GM23338 (cell line): Measurements from ENCODE around the gene RAB11FIP3. TPM values are rescaled to one million over a fixed set of nuclear protein-coding genes. Genes with fewer than 3 reads are reported as not detected.

Experiments used
- ATAC-seq: fragments of 200-7000 bp; cut with Tn5 transposase; 3 replicates; pipeline ENCODE4 v1.9.1; 2020
- DNase-seq: peaks from one replicate; pipeline ENCODE4 v3.0.0-alpha.2; 2015; ENCODE audit warnings: low spot score
- H2AFZ ChIP-seq: fragments of 200-600 bp; sonication (generic); 2 replicates; pipeline ENCODE4 v1.8.0; 2016; ENCODE audit warnings: antibody characterized with exemption, mild to moderate bottlenecking, moderate library complexity
- H3F3A ChIP-seq: fragments of 200-600 bp; sonication (generic); replicated peaks from 2 replicates; pipeline ENCODE4 v1.8.0; 2017; ENCODE audit warnings: antibody characterized with exemption, mixed run types, low read depth
- H3K27ac ChIP-seq: fragments of 200-600 bp; sonication (generic); 2 replicates; pipeline ENCODE4 v1.6.1; 2016; ENCODE audit warnings: low read depth
- H3K27me3 ChIP-seq: fragments of 200-600 bp; sonication (generic); 2 replicates; pipeline ENCODE4 v1.8.0; 2016; ENCODE audit warnings: mild to moderate bottlenecking, mixed run types, moderate library complexity; ENCODE audit not compliant: insufficient read depth
- H3K36me3 ChIP-seq: fragments of 200-600 bp; sonication (generic); 2 replicates; pipeline ENCODE4 v1.8.0; 2016; ENCODE audit warnings: mild to moderate bottlenecking; ENCODE audit not compliant: insufficient read depth
- H3K4me1 ChIP-seq: fragments of 200-600 bp; sonication (generic); 2 replicates; pipeline ENCODE4 v1.8.0; 2016; ENCODE audit warnings: mild to moderate bottlenecking, moderate library complexity; ENCODE audit not compliant: insufficient read depth
- H3K4me2 ChIP-seq: fragments of 200-600 bp; sonication (generic); 2 replicates; pipeline ENCODE4 v1.7.1; 2017; ENCODE audit warnings: mixed run types
- H3K4me3 ChIP-seq: fragments of 200-600 bp; sonication (generic); 2 replicates; pipeline ENCODE4 v1.6.1; 2016; ENCODE audit warnings: mixed run types
- H3K79me2 ChIP-seq: fragments of 200-600 bp; sonication (generic); replicated peaks from 2 replicates; pipeline ENCODE4 v1.8.0; 2017; ENCODE audit warnings: mild to moderate bottlenecking; ENCODE audit not compliant: insufficient read depth
- H3K9me2 ChIP-seq: fragments of 200-600 bp; sonication (generic); 2 replicates; pipeline ENCODE4 v1.8.0; 2017; ENCODE audit not compliant: insufficient read depth
- H4K20me1 ChIP-seq: fragments of 200-600 bp; sonication (generic); replicated peaks from 2 replicates; pipeline ENCODE4 v1.8.0; 2017; ENCODE audit warnings: mild to moderate bottlenecking; ENCODE audit not compliant: insufficient read depth
- H3K27ac Mint-ChIP-seq: 2 replicates; pipeline ENCODE4 v1.8.0; 2020; ENCODE audit warnings: inconsistent platforms, mild to moderate bottlenecking, moderate library complexity, mixed read lengths
- H3K27me3 Mint-ChIP-seq: 3 replicates; pipeline ENCODE4 v1.8.0; 2022; ENCODE audit warnings: low read depth, mild to moderate bottlenecking, moderate library complexity, mixed read lengths, inconsistent platforms; ENCODE audit not compliant: insufficient read depth, poor library complexity
- H3K36me3 Mint-ChIP-seq: 3 replicates; pipeline ENCODE4 v1.8.0; 2021; ENCODE audit warnings: low read depth, mild to moderate bottlenecking, inconsistent platforms, moderate library complexity, mixed read lengths
- H3K4me1 Mint-ChIP-seq: 3 replicates; pipeline ENCODE4 v1.8.0; 2020; ENCODE audit warnings: mild to moderate bottlenecking, inconsistent platforms, mixed read lengths
- H3K4me3 Mint-ChIP-seq: 3 replicates; pipeline ENCODE4 v1.8.0; 2021; ENCODE audit warnings: moderate library complexity, mild to moderate bottlenecking, inconsistent platforms, mixed read lengths
- H3K9me3 Mint-ChIP-seq: 3 replicates; pipeline ENCODE4 v1.8.0; 2020; ENCODE audit warnings: moderate library complexity, mild to moderate bottlenecking, inconsistent platforms, mixed read lengths
- CREB1 ChIP-seq: fragments of 250-450 bp; sonication (Bioruptor Pico); IDR thresholded peaks from 2 replicates; pipeline ENCODE4 v1.5.0; 2020; ENCODE audit warnings: low read depth, mild to moderate bottlenecking, moderate library complexity
- CTCF ChIP-seq, 2 experiments: fragments of 200-600 bp in 1 of 2; sonication (generic) in 1 of 2; conservative IDR thresholded peaks; 2 replicates each; pipeline versions ENCODE4 v1.5.1 to v1.6.1; 2016 to 2017; ENCODE audit warnings: antibody characterized with exemption in 2 of 2, low read depth in 2 of 2, mild to moderate bottlenecking in 2 of 2, moderate library complexity in 1 of 2
- ETS1 ChIP-seq: IDR thresholded peaks from 2 replicates; pipeline ENCODE4 v1.6.1; 2016; ENCODE audit warnings: antibody characterized with exemption
- EZH2 ChIP-seq: fragments of 200-600 bp; sonication (generic); IDR thresholded peaks from one replicate; pipeline ENCODE4 v1.8.0; 2017; ENCODE audit warnings: antibody characterized with exemption, mild to moderate bottlenecking, low read depth; ENCODE audit not compliant: unreplicated experiment
- EZH2phosphoT487 ChIP-seq: fragments of 200-600 bp; sonication (generic); IDR thresholded peaks from one replicate; pipeline ENCODE4 v1.8.1; 2018; ENCODE audit warnings: antibody characterized with exemption; ENCODE audit not compliant: unreplicated experiment
- JUNB ChIP-seq: IDR thresholded peaks from one replicate; pipeline ENCODE4 v1.6.1; 2016; ENCODE audit warnings: antibody characterized with exemption; ENCODE audit not compliant: unreplicated experiment
- NANOG ChIP-seq: IDR thresholded peaks from 2 replicates; pipeline ENCODE4 v1.6.1; 2016; ENCODE audit warnings: antibody characterized with exemption, borderline replicate concordance
- POLR2AphosphoS5 ChIP-seq: IDR thresholded peaks from 2 replicates; pipeline ENCODE4 v1.6.1; 2016; ENCODE audit warnings: antibody characterized with exemption, low read depth
- REST ChIP-seq: IDR thresholded peaks from one replicate; pipeline ENCODE4 v1.6.1; 2018; ENCODE audit warnings: antibody characterized with exemption; ENCODE audit not compliant: unreplicated experiment
- STAT1 ChIP-seq: IDR thresholded peaks from one replicate; pipeline ENCODE4 v1.6.1; 2016; ENCODE audit warnings: antibody characterized with exemption; ENCODE audit not compliant: unreplicated experiment
- ZNF114 ChIP-seq: fragments of 250-450 bp; sonication (Bioruptor Pico); IDR thresholded peaks from 2 replicates; pipeline ENCODE4 v1.5.0; 2020; ENCODE audit warnings: mild to moderate bottlenecking, moderate library complexity
- ZNF331 ChIP-seq: fragments of 250-450 bp; sonication (Bioruptor Pico); IDR thresholded peaks from 2 replicates; pipeline ENCODE4 v1.5.0; 2020; ENCODE audit warnings: low read depth, mild to moderate bottlenecking, moderate library complexity
- ZNF462 ChIP-seq: fragments of 250-450 bp; sonication (Bioruptor Pico); IDR thresholded peaks from 2 replicates; pipeline ENCODE4 v1.5.0; 2020; ENCODE audit warnings: mild to moderate bottlenecking, moderate library complexity
- polyA plus RNA-seq: library from polyadenylated mRNA; unstranded; fragments of >200 nt; fragmentation: Nextera tagmentation; extraction: Ambion mirVana; gene quantifications from 2 replicates; pipeline ENCODE4 v1.2.1, GENCODE V29; 2016
- total RNA-seq: library from RNA; depleted of rRNA; stranded (reverse); fragments of >200 nt; shearing (Covaris generic); gene quantifications from 2 replicates; pipeline ENCODE4 v1.2.3, GENCODE V29; 2014

The RAB11FIP3 gene
- total and polyA plus RNA-seq, 2 experiments from 2014 or later = 3.2 to 29.2 TPM

GRCh38 chr16:569445-570254 is 144.2 kb downstream of the RAB11FIP3 start, which contains the start of gene PIGQ:
TSS of gene PIGQ (plus strand) at chr16:569968. CDS start at chr16:574075, 4,107 bp downstream.
- H3K36me3 Mint-ChIP-seq = no peaks in the 10 kb centered on the region; the same call in 2 of the 3 replicates
- peak within 1 kb of the TSS; percentile 74; the same call in 1 of the 2 replicates for H3K27ac ChIP-seq

More at GRCh38 chr16:569445-570254, 144.2 kb downstream of the RAB11FIP3 start, which contains the start of gene PIGQ:
- Mint-ChIP-seq H3K4me3 (peak within 1 kb of the TSS; percentile 80), H3K4me1 (peaks cover 6% of the 10 kb centered on the region; the same call in 2 of the 3 replicates), H3K9me3 (no peaks in the 10 kb centered on the region), H3K27ac (no peak within 1 kb of the TSS; the same call in 1 of the 2 replicates), H3K27me3 (peaks cover 5% of the 10 kb centered on the region)
- Histone ChIP-seq H2AFZ (peak within 1 kb of the TSS; percentile 91), H3K4me3 (peak within 1 kb of the TSS; percentile 93), H4K20me1 (no peaks in the 10 kb centered on the region), H3K79me2 (peaks cover 8% of the 10 kb centered on the region), H3F3A (0 out of 2 replicates have a peak, but pooled peaks cover 11% of the 10 kb centered on the region), H3K9me2 (no peaks in the 10 kb centered on the region), H3K4me2 (peak within 1 kb of the TSS; percentile 92), H3K27me3 (no peaks in the 10 kb centered on the region), H3K4me1 (peaks cover 17% of the 10 kb centered on the region), H3K36me3 (no peaks in the 10 kb centered on the region)
- ATAC-seq (peak; percentile 56), DNase-seq (peak; percentile 89)
- no peak for TF ChIP-seq ZNF331
- TF ChIP-seq REST = no peak
- no peak for TF ChIP-seq CREB1 (CRISPR knock-in tag)
- TF ChIP-seq JUNB = no peak
- TF ChIP-seq ETS1 = no peak
- no peak for TF ChIP-seq ZNF462 (CRISPR knock-in tag)
- no peak for TF ChIP-seq STAT1
- TF ChIP-seq CTCF (conservative IDR thresholded peaks at IDR 0.05; ENCODE audit: low read depth in 2 of 2) = no peak
- TF ChIP-seq NANOG = no peak
- no peak for TF ChIP-seq EZH2
- no peak for TF ChIP-seq POLR2AphosphoS5
- no peak for TF ChIP-seq EZH2phosphoT487
- TF ChIP-seq ZNF114 = no peak
